Ascending aorta (tissue), 2 donors: ENCODE results near the gene SLC25A2. TPM values are rescaled to one million over a fixed set of nuclear protein-coding genes. Genes with fewer than 3 reads are reported as not detected.
"Not testable (repeated sequence)": the region's sequence is repeated elsewhere in the genome, so short reads cannot be mapped to it uniquely, and the experiment has no call there.

Experiments used
- DNase-seq, 2 donors: peaks; one replicate each; pipeline ENCODE4 v3.0.0-alpha.2; 2019; ENCODE audit warnings: low spot score in 2 of 2
- H3K27ac ChIP-seq, 2 donors: fragments of 200-600 bp; sonication (generic); one replicate each; pipeline ENCODE4 v1.5.1; 2016 to 2017; ENCODE audit warnings: mild to moderate bottlenecking in 1 of 2
- H3K27me3 ChIP-seq: fragments of 200-600 bp; sonication (generic); one replicate; pipeline ENCODE4 v1.5.1; 2017
- H3K36me3 ChIP-seq, 2 donors: fragments of 200-600 bp; sonication (generic); one replicate each; pipeline ENCODE4 v1.5.1; 2016
- H3K4me1 ChIP-seq, 2 donors: fragments of 200-600 bp; sonication (generic); one replicate each; pipeline ENCODE4 v1.5.1; 2016 to 2017; ENCODE audit warnings: mild to moderate bottlenecking in 1 of 2
- H3K4me3 ChIP-seq, 2 donors: fragments of 200-600 bp; sonication (generic); one replicate each; pipeline ENCODE4 v1.5.1; 2016 to 2017; ENCODE audit warnings: mild to moderate bottlenecking in 1 of 2
- H3K9me3 ChIP-seq, 2 donors: fragments of 200-600 bp; sonication (generic); one replicate each; pipeline ENCODE4 v1.5.1; 2016
- intact Hi-C: fragments of 100-400 bp; cut with DNase I; formaldehyde crosslinking; loops from one replicate; pipeline ENCODE4 v1.15.1; 2023
- total RNA-seq: library from RNA; depleted of rRNA; stranded (reverse); fragments of >200 nt; gene quantifications from one replicate; pipeline ENCODE4 v1.1.0, GENCODE V29; 2016
- TF ChIP-seq, protein P1 (sequence below), 3 experiments: fragments of 200-600 bp in 2 of 3; fragments of 450-650 bp in 1 of 3; sonication (generic) in 2 of 3; IDR thresholded peaks; one replicate each; pipeline ENCODE4 v1.5.1; 2016 to 2019; ENCODE audit warnings: antibody characterized with exemption in 3 of 3, mild to moderate bottlenecking in 1 of 3, moderate library complexity in 1 of 3

SLC25A2 gene
- total RNA-seq, 1 donor from 2014 or later: not detected

DNA sequence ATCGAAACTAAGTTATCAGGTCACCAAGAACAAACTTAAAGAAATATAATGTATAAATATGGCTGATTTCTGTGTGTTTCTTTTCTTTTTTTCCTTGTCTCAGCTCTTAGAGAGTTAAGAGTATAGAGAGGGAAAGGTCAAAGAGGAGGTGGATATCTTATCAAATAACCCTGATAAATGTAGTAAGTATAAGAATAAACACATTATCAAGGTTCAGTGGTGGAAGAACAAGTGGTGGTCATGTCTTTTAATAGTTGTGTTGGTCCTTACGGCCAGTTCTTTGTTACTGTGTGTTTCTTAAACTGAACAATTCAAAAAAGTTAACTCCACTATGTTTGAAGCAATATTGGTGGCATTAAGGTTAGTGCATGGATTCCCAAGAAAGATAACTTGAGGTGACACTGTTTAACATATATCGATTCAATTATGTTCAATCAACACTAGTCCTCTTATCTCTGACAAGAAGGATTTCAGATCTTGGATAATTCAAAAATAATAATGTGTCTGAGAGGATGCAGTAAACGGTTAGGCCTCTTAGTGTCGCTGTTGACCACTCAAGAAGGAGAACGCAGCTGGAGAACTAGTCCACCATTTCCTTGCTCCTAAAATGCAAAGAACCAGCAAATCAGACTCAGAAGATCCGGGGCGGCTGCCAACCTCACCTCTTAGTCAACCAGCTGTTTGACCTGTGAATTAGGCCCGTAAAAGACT, 39.5 kb upstream of the SLC25A2 start, which contains the start of gene PCDHGA3:
TSS of gene PCDHGA3 (plus strand) at position 588 of the 711 bp plus-strand sequence. CDS start 205 bp downstream, outside the sequence.
- H3K4me3 ChIP-seq: peak within 1 kb of the TSS in 1 of 2 donors; percentile 35
- intact Hi-C loops: no loop called here
- TF ChIP-seq, protein P1, sequence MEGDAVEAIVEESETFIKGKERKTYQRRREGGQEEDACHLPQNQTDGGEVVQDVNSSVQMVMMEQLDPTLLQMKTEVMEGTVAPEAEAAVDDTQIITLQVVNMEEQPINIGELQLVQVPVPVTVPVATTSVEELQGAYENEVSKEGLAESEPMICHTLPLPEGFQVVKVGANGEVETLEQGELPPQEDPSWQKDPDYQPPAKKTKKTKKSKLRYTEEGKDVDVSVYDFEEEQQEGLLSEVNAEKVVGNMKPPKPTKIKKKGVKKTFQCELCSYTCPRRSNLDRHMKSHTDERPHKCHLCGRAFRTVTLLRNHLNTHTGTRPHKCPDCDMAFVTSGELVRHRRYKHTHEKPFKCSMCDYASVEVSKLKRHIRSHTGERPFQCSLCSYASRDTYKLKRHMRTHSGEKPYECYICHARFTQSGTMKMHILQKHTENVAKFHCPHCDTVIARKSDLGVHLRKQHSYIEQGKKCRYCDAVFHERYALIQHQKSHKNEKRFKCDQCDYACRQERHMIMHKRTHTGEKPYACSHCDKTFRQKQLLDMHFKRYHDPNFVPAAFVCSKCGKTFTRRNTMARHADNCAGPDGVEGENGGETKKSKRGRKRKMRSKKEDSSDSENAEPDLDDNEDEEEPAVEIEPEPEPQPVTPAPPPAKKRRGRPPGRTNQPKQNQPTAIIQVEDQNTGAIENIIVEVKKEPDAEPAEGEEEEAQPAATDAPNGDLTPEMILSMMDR (IDR thresholded peaks at IDR 0.05): peak in 1 of 3 experiments; percentile 16
- H3K27ac ChIP-seq: no peak within 1 kb of the TSS
- no peaks in the 10 kb centered on the region for H3K27me3 ChIP-seq
- no peaks in the 10 kb centered on the region for H3K4me1 ChIP-seq
- no peaks in the 10 kb centered on the region for H3K36me3 ChIP-seq
- peaks cover 76 to 99% of the 10 kb centered on the region in 2 donors for H3K9me3 ChIP-seq
- no peak for DNase-seq

DNA sequence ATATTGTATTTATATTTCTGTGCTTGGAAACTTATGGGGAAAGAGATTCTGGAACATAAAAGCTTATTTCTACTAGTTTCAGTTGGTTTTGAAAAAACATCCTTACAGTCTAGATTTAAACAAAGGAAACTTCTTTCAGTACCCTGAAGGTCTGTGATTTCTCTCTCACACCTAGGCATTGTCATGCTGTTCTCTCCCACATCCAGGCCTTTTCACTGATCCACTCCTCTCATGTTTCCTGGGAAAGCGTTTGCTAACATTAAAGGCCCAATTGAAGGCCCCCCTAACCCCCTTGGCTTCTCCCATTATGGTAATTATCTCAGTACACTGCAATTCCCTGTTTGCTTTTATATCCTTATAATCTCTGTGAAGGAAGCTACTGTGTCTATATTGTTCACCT, 38.9 kb upstream of the SLC25A2 start:
- Histone ChIP-seq H3K36me3 (no peaks in the 10 kb centered on the region), H3K9me3 (peaks cover 81 to 99% of the 10 kb centered on the region in 2 donors), H3K4me1 (no peaks in the 10 kb centered on the region), H3K27me3 (no peaks in the 10 kb centered on the region), H3K27ac (no peak overlapping the region), H3K4me3 (no peak overlapping the region)
- intact Hi-C loops: no loop called here
- no peak for DNase-seq
- TF ChIP-seq, protein P1 (IDR thresholded peaks at IDR 0.05): no peak

DNA sequence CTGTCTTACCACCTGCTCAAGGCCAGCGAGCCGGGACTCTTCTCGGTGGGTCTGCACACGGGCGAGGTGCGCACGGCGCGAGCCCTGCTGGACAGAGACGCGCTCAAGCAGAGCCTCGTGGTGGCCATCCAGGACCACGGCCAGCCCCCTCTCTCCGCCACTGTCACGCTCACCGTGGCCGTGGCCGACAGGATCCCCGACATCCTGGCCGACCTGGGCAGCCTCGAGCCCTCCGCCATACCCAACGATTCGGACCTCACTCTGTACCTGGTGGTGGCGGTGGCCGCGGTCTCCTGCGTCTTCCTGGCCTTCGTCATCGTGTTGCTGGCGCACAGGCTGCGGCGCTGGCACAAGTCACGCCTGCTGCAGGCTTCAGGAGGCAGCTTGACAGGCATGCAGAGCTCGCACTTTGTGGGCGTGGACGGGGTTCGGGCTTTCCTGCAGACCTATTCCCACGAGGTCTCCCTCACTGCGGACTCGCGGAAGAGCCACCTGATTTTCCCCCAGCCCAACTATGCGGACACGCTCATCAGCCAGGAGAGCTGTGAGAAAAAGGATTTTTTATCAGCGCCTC, 37.0 kb upstream of the SLC25A2 start:
- H3K36me3 ChIP-seq, intact Hi-C loops, H3K27ac ChIP-seq, DNase-seq, H3K4me3 ChIP-seq, H3K4me1 ChIP-seq, H3K27me3 ChIP-seq: not testable (repeated sequence)
- peaks cover 75 to 98% of the 10 kb centered on the region in 2 donors for H3K9me3 ChIP-seq

DNA sequence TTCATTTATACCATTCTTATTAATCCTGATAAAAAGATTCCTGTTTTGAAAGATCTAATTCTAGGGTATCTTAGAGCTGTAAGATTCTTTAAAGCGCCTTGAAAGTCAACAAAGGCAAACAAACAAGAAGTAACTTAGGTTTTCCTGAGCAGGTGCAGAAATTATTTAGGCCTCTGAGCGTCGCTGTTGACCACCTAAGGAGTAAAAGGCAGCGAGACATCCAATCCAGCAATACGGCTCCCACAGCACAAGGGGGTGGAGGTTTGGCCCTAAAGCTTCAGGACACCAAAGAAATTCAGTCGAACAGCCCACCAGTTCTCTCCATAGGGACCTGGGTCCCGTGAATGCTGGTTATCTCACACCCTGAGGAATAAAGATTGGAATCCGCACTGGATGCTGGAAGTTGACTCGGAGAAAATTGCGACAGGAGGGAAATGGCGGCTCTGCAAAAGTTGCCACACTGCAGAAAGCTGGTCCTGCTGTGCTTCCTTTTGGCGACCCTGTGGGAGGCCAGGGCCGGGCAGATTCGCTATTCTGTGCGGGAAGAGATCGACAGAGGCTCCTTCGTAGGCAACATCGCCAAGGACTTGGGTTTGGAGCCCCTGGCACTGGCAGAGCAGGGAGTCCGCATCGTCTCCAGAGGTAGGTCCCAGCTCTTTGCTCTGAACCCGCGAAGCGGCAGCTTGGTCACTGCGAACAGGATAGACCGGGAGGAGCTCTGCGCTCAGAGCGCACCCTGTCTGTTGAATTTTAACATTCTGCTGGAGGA, 34.9 kb upstream of the SLC25A2 start, which contains the start of gene PCDHGA2:
TSS of gene PCDHGA2 (plus strand) at position 223 of the 769 bp plus-strand sequence.
- H3K4me3 ChIP-seq: peak within 1 kb of the TSS; percentile 37 to 49
- TF ChIP-seq, protein P1 (IDR thresholded peaks at IDR 0.05): peak; percentile 40 to 46 (median 41)
- H3K36me3 ChIP-seq: no peaks in the 10 kb centered on the region
- DNase-seq: no peak
- intact Hi-C loops: loop anchor here (5.0 kb wide), 1 partner anchor 224 kb away; no protein-coding TSS in a partner anchor
- no peaks in the 10 kb centered on the region for H3K27me3 ChIP-seq
- no peaks in the 10 kb centered on the region for H3K4me1 ChIP-seq
- H3K9me3 ChIP-seq: peaks cover 72 to 97% of the 10 kb centered on the region in 2 donors
- no peak within 1 kb of the TSS for H3K27ac ChIP-seq

DNA sequence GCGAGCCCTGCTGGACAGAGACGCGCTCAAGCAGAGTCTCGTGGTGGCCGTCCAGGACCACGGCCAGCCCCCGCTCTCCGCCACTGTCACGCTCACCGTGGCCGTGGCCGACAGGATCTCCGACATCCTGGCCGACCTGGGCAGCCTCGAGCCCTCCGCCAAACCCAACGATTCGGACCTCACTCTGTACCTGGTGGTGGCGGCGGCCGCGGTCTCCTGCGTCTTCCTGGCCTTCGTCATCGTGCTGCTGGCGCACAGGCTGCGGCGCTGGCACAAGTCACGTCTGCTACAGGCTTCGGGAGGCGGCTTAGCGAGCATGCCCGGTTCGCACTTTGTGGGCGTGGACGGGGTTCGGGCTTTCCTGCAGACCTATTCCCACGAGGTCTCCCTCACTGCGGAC, 28.7 kb upstream of the SLC25A2 start:
- peaks cover 65 to 96% of the 10 kb centered on the region in 2 donors for H3K9me3 ChIP-seq
- H3K4me1 ChIP-seq, H3K27ac ChIP-seq, H3K4me3 ChIP-seq, H3K27me3 ChIP-seq, intact Hi-C loops, H3K36me3 ChIP-seq, DNase-seq: not testable (repeated sequence)

DNA sequence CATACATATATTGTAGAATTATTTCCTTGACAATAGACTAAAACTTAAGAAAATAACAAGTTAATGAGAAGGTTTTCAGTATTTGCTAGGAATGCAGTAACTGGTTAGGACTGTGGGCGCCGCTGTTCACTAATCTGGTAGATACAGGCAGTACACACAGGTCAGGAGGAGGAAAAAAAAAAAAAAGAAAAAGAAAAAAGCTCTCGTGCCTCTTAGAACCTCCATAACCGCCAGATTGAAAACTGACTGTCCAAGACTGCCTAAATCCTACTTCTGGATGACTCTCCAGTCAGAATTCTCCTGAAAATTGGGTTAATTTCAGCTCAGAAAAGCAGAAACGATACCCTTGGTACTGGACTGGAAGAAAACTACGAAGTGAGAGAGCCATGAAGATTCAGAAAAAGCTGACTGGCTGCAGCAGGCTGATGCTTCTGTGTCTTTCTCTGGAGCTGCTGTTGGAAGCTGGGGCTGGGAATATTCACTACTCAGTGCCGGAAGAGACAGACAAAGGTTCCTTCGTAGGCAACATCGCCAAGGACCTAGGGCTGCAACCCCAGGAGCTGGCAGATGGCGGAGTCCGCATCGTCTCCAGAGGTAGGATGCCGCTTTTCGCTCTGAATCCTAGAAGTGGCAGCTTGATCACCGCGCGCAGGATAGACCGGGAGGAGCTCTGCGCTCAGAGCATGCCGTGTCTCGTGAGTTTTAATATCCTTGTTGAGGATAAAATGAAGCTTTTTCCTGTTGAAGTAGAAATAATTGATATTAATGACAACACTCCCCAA, 26.6 kb upstream of the SLC25A2 start, which contains the start of gene PCDHGA1:
TSS of gene PCDHGA1 (plus strand) at position 216 of the 782 bp plus-strand sequence.
- DNase-seq: no peak
- H3K9me3 ChIP-seq: peaks cover 59 to 83% of the 10 kb centered on the region in 2 donors
- no peaks in the 10 kb centered on the region for H3K27me3 ChIP-seq
- H3K36me3 ChIP-seq: no peaks in the 10 kb centered on the region
- intact Hi-C loops: no loop called here
- no peak within 1 kb of the TSS for H3K27ac ChIP-seq
- H3K4me1 ChIP-seq: no peaks in the 10 kb centered on the region
- H3K4me3 ChIP-seq: no peak within 1 kb of the TSS
- TF ChIP-seq, protein P1 (IDR thresholded peaks at IDR 0.05): peak in 1 of 3 experiments; percentile 14
